ENCODE results near the gene HENMT1. TPM values are rescaled to one million over a fixed set of nuclear protein-coding genes. Genes with fewer than 3 reads are reported as not detected.

HENMT1 gene
- total and polyA plus RNA-seq, 3 experiments from 2014 or later = 29.6 to 55.2 (median 31.3) TPM

DNA sequence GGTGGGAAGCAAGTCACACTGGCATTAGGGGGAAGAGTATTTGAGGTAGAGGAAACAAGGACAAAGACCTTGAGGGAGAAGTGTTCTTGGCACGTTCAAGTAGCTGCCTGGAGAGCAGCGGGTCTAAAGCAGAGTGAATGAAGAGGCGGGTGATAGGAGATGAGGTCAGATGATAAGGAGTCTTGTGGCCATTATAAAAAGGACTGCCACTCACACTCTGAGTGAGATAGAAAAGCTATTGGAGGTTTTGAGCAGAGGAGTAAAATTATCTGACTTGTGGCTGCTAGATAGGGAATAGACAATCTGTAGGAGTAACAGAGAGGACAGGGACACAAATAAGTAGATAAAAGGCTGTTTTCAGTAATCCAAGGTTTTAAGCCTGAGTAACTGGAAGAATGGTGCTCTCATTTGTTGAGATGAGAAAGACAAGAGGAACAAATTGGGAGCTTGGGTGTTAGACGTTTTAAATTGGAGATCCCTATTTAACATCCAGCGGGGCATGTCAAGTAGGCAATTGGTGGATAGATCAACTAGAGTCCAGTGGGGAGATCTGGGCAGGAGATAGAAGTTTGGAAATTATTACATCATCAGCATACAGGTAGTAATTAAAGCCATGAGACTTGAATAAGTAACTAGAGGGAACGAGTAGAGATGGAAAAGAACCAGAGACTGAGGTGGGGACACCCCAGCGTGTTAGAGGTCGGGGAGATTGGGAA lies 43.7 kb downstream of the HENMT1 start:
- no peaks in the 10 kb centered on the region for H3K4me1 Mint-ChIP-seq
- Histone ChIP-seq H3K9me3 (ENCODE audit: low read length) (no peaks in the 10 kb centered on the region), H3K4me3 (ENCODE audit: low read length) (no peak overlapping the region), H3K4me1 (ENCODE audit: insufficient read depth, low read length) (no peaks in the 10 kb centered on the region), H3K27ac (ENCODE audit: low read depth, low read length) (no peak overlapping the region), H3K27me3 (ENCODE audit: insufficient read depth, low read length, poor library complexity, severe bottlenecking) (no peaks in the 10 kb centered on the region), H3K36me3 (ENCODE audit: insufficient read depth, low read length) (no peaks in the 10 kb centered on the region)
- H3K27me3 Mint-ChIP-seq = no peaks in the 10 kb centered on the region
- ChIA-PET CTCF (interaction anchor here (1.1 kb wide), 1 partner anchor 26 kb away, joined by 3 read pairs; no protein-coding TSS in a partner anchor), POLR2A (no interaction called here)
- peaks cover 0 to 19% (median 0%) of the 10 kb centered on the region in 3 donors for H3K36me3 Mint-ChIP-seq
- DNase-seq = no peak
- no peaks in the 10 kb centered on the region for H3K9me3 Mint-ChIP-seq
- H3K4me3 Mint-ChIP-seq = no peak overlapping the region
- no peak overlapping the region for H3K27ac Mint-ChIP-seq

DNA sequence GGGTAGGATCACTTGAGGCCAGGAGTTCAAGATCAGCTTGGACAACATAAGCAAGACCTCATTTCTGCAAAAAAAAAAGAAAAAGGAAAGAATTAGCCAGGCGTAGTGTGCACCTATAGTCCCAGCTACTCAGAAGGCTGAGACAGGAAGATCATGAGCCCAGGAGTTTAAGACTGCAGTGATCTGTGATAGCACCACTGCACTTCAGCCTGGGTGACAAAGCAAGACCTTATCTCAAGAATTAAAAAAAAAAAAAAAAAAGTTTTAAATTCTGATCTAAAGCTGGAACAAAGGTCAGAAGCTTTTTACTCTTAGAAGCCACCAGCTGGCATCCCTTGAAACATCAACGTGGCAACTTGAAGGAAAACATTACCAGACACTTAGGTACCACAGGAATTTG lies 45.3 kb downstream of the HENMT1 start:
- ChIA-PET POLR2A (no interaction called here), CTCF (interaction anchor here (1.6 kb wide), 1 partner anchor 10 kb away, joined by 3 read pairs; no protein-coding TSS in a partner anchor)
- Histone ChIP-seq H3K4me3 (ENCODE audit: low read length) (no peak overlapping the region), H3K9me3 (ENCODE audit: low read length) (no peaks in the 10 kb centered on the region), H3K27ac (ENCODE audit: low read depth, low read length) (no peak overlapping the region), H3K36me3 (ENCODE audit: insufficient read depth, low read length) (no peaks in the 10 kb centered on the region), H3K27me3 (ENCODE audit: insufficient read depth, low read length, poor library complexity, severe bottlenecking) (no peaks in the 10 kb centered on the region), H3K4me1 (ENCODE audit: insufficient read depth, low read length) (no peaks in the 10 kb centered on the region)
- Mint-ChIP-seq H3K9me3 (no peaks in the 10 kb centered on the region), H3K36me3 (peaks cover 0 to 19% (median 3%) of the 10 kb centered on the region in 3 donors), H3K27me3 (no peaks in the 10 kb centered on the region), H3K27ac (no peak overlapping the region), H3K4me3 (no peak overlapping the region), H3K4me1 (no peaks in the 10 kb centered on the region)
- no peak for DNase-seq

DNA sequence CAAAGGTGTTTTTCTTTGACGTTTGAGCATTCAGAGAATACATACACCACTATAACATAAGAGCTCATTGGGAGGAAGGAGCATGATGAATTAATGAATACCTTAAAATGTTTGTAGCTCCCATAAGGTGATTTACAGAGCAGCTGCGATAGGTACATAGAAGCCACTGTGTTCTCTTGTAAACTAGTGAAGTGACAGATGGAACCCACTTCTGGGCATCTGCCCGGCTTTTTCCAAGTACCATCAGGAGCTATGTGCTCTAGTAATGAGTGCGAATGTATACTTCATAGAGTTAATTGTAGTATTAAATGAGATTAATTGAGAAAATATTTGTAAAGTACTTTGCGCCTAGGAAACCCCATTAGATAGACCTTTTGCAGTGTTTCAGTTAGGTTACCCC lies 48.4 kb downstream of the HENMT1 start:
- Histone ChIP-seq H3K4me1 (ENCODE audit: insufficient read depth, low read length) (no peaks in the 10 kb centered on the region), H3K36me3 (ENCODE audit: insufficient read depth, low read length) (no peaks in the 10 kb centered on the region), H3K9me3 (ENCODE audit: low read length) (no peaks in the 10 kb centered on the region), H3K27ac (ENCODE audit: low read depth, low read length) (no peak overlapping the region), H3K27me3 (ENCODE audit: insufficient read depth, low read length, poor library complexity, severe bottlenecking) (no peaks in the 10 kb centered on the region), H3K4me3 (ENCODE audit: low read length) (no peak overlapping the region)
- H3K36me3 Mint-ChIP-seq = peaks cover 7 to 38% (median 17%) of the 10 kb centered on the region in 3 donors
- POLR2A ChIA-PET = no interaction called here
- DNase-seq = no peak
- H3K27ac Mint-ChIP-seq = no peak overlapping the region
- H3K9me3 Mint-ChIP-seq = no peaks in the 10 kb centered on the region
- no peak overlapping the region for H3K4me3 Mint-ChIP-seq
- H3K27me3 Mint-ChIP-seq = no peaks in the 10 kb centered on the region
- CTCF ChIA-PET = no interaction called here
- H3K4me1 Mint-ChIP-seq = no peaks in the 10 kb centered on the region

DNA sequence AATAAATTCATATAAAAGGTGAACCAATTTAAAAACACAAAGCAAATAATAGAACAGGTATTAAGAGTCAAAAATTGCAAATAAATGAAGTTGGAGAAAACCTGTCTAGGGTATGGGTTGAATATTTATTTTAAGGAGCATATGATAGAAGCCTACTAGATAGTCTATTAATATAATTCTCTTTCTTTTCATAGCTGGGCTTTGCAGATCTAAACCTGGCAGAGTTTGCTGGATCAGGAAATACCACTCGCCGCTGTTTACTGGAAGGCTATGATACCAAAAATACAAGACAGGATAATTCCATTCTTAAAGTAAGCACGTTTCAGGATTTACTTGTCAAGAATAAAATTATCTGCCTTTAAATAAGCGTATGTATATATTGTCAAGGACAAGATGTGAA lies 48.9 kb downstream of the HENMT1 start:
- Mint-ChIP-seq H3K27ac (no peak overlapping the region), H3K4me3 (no peak overlapping the region), H3K4me1 (no peaks in the 10 kb centered on the region), H3K9me3 (no peaks in the 10 kb centered on the region), H3K36me3 (peaks cover 7 to 39% (median 18%) of the 10 kb centered on the region in 3 donors), H3K27me3 (no peaks in the 10 kb centered on the region)
- H3K36me3 ChIP-seq (ENCODE audit: insufficient read depth, low read length) = peaks cover 3% of the 10 kb centered on the region
- no peaks in the 10 kb centered on the region for H3K27me3 ChIP-seq (ENCODE audit: insufficient read depth, low read length, poor library complexity, severe bottlenecking)
- ChIA-PET POLR2A (no interaction called here), CTCF (no interaction called here)
- H3K4me1 ChIP-seq (ENCODE audit: insufficient read depth, low read length) = no peaks in the 10 kb centered on the region
- H3K4me3 ChIP-seq (ENCODE audit: low read length) = no peak overlapping the region
- H3K27ac ChIP-seq (ENCODE audit: low read depth, low read length) = no peak overlapping the region
- DNase-seq = no peak
- H3K9me3 ChIP-seq (ENCODE audit: low read length) = no peaks in the 10 kb centered on the region

DNA sequence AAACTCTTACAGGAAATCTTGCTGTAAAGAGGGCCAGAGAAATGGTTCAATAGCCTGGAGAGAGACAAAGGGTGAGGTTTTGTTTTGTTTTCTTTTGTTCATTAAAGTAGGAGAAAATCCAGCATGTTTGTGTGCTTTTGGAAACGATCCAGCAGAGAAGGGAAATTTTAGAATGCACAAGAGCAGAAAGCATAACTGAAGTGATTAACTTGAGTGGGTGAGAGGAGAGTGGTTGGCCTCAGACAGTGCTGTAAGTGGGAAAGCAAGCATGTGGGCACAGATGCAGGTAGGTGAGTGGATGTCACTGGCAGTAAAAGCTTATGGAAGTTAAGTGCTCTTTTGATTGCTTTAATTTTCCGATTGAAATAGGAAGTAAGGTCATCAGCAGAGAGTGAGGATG lies 50.8 kb downstream of the HENMT1 start:
- Histone ChIP-seq H3K27ac (ENCODE audit: low read depth, low read length) (no peak overlapping the region), H3K36me3 (ENCODE audit: insufficient read depth, low read length) (peaks cover 5% of the 10 kb centered on the region), H3K4me1 (ENCODE audit: insufficient read depth, low read length) (no peaks in the 10 kb centered on the region), H3K27me3 (ENCODE audit: insufficient read depth, low read length, poor library complexity, severe bottlenecking) (no peaks in the 10 kb centered on the region), H3K4me3 (ENCODE audit: low read length) (no peak overlapping the region), H3K9me3 (ENCODE audit: low read length) (no peaks in the 10 kb centered on the region)
- H3K4me3 Mint-ChIP-seq = no peak overlapping the region
- no peak for DNase-seq
- CTCF ChIA-PET = no interaction called here
- no peaks in the 10 kb centered on the region for H3K27me3 Mint-ChIP-seq
- POLR2A ChIA-PET = no interaction called here
- no peaks in the 10 kb centered on the region for H3K4me1 Mint-ChIP-seq
- H3K36me3 Mint-ChIP-seq = peaks cover 7 to 47% (median 23%) of the 10 kb centered on the region in 3 donors
- H3K27ac Mint-ChIP-seq = peak overlapping the region in 1 of 8 donors; percentile 26
- H3K9me3 Mint-ChIP-seq = no peaks in the 10 kb centered on the region

DNA sequence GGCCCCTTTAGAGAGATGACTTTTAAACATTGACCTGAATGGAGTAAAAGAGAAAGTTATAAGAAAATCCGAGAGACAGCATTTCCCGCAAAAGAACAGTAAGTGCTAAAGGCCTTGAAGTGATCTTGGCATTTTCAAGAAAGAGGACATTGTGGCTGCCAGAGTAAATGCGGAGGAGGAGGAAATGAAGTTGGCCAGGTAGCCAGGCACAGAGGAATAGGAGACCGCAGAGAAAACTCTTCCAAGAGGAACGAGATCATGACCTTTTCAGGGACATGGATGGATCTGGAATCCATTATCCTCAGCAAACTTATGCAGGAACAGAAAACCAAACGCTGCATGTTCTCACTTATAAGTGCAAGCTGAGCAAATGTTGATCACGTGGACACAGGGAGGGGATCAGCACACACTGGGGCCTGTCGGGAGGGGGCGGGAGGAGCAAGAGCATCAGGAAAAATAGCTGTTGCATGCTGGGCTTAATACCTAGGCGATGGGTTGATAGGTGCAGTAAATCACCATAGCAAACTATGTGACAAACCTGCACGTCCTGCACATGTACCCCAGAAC lies 51.3 kb downstream of the HENMT1 start:
- no peaks in the 10 kb centered on the region for H3K27me3 Mint-ChIP-seq
- H3K27me3 ChIP-seq (ENCODE audit: insufficient read depth, low read length, poor library complexity, severe bottlenecking) = no peaks in the 10 kb centered on the region
- peaks cover 5% of the 10 kb centered on the region for H3K36me3 ChIP-seq (ENCODE audit: insufficient read depth, low read length)
- no peaks in the 10 kb centered on the region for H3K9me3 ChIP-seq (ENCODE audit: low read length)
- peak overlapping the region in 1 of 8 donors; percentile 19 for H3K27ac Mint-ChIP-seq
- H3K4me3 ChIP-seq (ENCODE audit: low read length) = no peak overlapping the region
- no peak overlapping the region for H3K4me3 Mint-ChIP-seq
- ChIA-PET CTCF (no interaction called here), POLR2A (no interaction called here)
- no peak for DNase-seq
- H3K27ac ChIP-seq (ENCODE audit: low read depth, low read length) = no peak overlapping the region
- no peaks in the 10 kb centered on the region for H3K9me3 Mint-ChIP-seq
- H3K4me1 ChIP-seq (ENCODE audit: insufficient read depth, low read length) = no peaks in the 10 kb centered on the region
- peaks cover 7 to 49% (median 23%) of the 10 kb centered on the region in 3 donors for H3K36me3 Mint-ChIP-seq
- H3K4me1 Mint-ChIP-seq = no peaks in the 10 kb centered on the region

DNA sequence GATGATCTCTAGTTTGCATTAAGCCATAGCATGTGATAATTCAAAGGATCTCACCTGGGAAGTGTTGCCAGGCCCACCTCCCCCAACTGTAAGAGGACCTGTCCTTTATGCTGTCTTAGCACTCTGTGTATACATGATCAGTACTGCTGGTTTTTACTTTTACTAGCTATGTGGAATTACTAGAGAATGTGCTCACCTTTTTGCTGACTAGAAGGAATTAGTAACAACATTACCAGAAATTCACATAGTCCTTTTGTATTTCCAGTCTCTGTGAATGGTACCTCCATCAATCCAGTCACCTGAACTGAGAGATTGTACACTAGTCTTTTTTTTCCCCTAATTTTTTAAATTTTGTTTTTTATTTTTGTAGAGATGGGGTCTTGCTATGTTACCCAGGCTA lies 54.4 kb downstream of the HENMT1 start:
- H3K36me3 Mint-ChIP-seq = peaks cover 7 to 49% (median 23%) of the 10 kb centered on the region in 3 donors
- Histone ChIP-seq H3K27ac (ENCODE audit: low read depth, low read length) (no peak overlapping the region), H3K4me3 (ENCODE audit: low read length) (no peak overlapping the region), H3K9me3 (ENCODE audit: low read length) (no peaks in the 10 kb centered on the region), H3K36me3 (ENCODE audit: insufficient read depth, low read length) (peaks cover 5% of the 10 kb centered on the region), H3K27me3 (ENCODE audit: insufficient read depth, low read length, poor library complexity, severe bottlenecking) (no peaks in the 10 kb centered on the region), H3K4me1 (ENCODE audit: insufficient read depth, low read length) (no peaks in the 10 kb centered on the region)
- DNase-seq = no peak
- no peaks in the 10 kb centered on the region for H3K27me3 Mint-ChIP-seq
- ChIA-PET POLR2A (no interaction called here), CTCF (interaction anchor here (0.8 kb wide), 1 partner anchor 8 kb away, joined by 3 read pairs; no protein-coding TSS in a partner anchor)
- H3K9me3 Mint-ChIP-seq = no peaks in the 10 kb centered on the region
- H3K4me3 Mint-ChIP-seq = no peak overlapping the region
- no peaks in the 10 kb centered on the region for H3K4me1 Mint-ChIP-seq
- H3K27ac Mint-ChIP-seq = peak overlapping the region in 2 of 8 donors; percentile 11 to 20

DNA sequence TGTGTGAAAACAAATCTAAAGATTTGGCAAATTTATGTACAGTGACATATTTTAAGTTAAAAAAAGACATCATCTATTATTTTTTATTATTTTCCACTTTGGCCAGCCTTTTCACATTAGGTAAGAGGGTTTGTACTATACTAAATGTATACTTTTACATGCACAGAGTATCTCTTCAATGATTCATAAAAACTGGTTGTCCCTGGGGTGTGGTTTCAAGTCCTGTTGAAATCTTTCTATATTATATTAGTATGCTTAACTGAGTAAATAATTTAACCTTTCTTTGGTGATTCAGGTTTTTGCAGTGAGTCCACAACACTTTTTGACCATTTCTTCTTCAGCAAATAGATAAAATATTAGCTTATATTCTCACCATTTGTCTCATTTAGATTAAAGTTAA lies 55.3 kb downstream of the HENMT1 start:
- CTCF ChIA-PET = interaction anchor here (0.8 kb wide), 1 partner anchor 9 kb away, joined by 3 read pairs; no protein-coding TSS in a partner anchor
- H3K27ac ChIP-seq (ENCODE audit: low read depth, low read length) = no peak overlapping the region
- no peaks in the 10 kb centered on the region for H3K9me3 ChIP-seq (ENCODE audit: low read length)
- Mint-ChIP-seq H3K4me3 (no peak overlapping the region), H3K36me3 (peaks cover 7 to 50% (median 20%) of the 10 kb centered on the region in 3 donors), H3K9me3 (no peaks in the 10 kb centered on the region), H3K27me3 (no peaks in the 10 kb centered on the region), H3K27ac (no peak overlapping the region), H3K4me1 (no peaks in the 10 kb centered on the region)
- no peak overlapping the region for H3K4me3 ChIP-seq (ENCODE audit: low read length)
- no peak for DNase-seq
- H3K4me1 ChIP-seq (ENCODE audit: insufficient read depth, low read length) = no peaks in the 10 kb centered on the region
- peaks cover 5% of the 10 kb centered on the region for H3K36me3 ChIP-seq (ENCODE audit: insufficient read depth, low read length)
- POLR2A ChIA-PET = no interaction called here
- H3K27me3 ChIP-seq (ENCODE audit: insufficient read depth, low read length, poor library complexity, severe bottlenecking) = no peaks in the 10 kb centered on the region
